GM12878 (cell line): ENCODE measurements around the gene DIP2B.

Source experiments
- BHLHE40 ChIP-seq, 2 experiments: fragments of 450-650 bp in 1 of 2; IDR thresholded peaks; 2 replicates each; pipeline ENCODE4 v1.6.1; 2011 to 2017; ENCODE audit warnings: low read depth in 2 of 2, borderline replicate concordance in 1 of 2, improper control_type of control experiment in 1 of 2, low read length in 1 of 2, mild to moderate bottlenecking in 1 of 2
- CREB1 ChIP-seq: IDR thresholded peaks from 2 replicates; pipeline ENCODE4 v1.6.1; 2012; ENCODE audit warnings: low read depth, mild to moderate bottlenecking, inconsistent platforms
- CTCF ChIP-seq, 3 experiments: IDR thresholded peaks in 2 of 3; conservative IDR thresholded peaks in 1 of 3; 2 replicates each; pipeline ENCODE4 v1.5.1; 2011; ENCODE audit warnings: low read depth in 3 of 3, low read length in 3 of 3, mild to moderate bottlenecking in 3 of 3, control low read depth in 2 of 3, moderate library complexity in 2 of 3, inconsistent platforms in 1 of 3, mixed read lengths in 1 of 3; ENCODE audit not compliant: control insufficient read depth in 2 of 3, insufficient read depth in 1 of 3; ENCODE audit errors: extremely low read depth in 1 of 3
- EED ChIP-seq: sonication (generic); IDR thresholded peaks from 2 replicates; pipeline ENCODE4 v1.6.1; 2016; ENCODE audit warnings: antibody characterized with exemption, low read depth
- EP300 ChIP-seq, 2 experiments: fragments of 150-350 bp in 1 of 2; IDR thresholded peaks; 2 replicates each; pipeline ENCODE4 v1.6.1; 2011 to 2012; ENCODE audit warnings: low read depth in 2 of 2, low read length in 2 of 2, borderline replicate concordance in 1 of 2, improper control_type of control experiment in 1 of 2, inconsistent platforms in 1 of 2; ENCODE audit not compliant: control insufficient read depth in 1 of 2
- EZH2 ChIP-seq: IDR thresholded peaks from 2 replicates; pipeline ENCODE4 v1.6.1; 2012; ENCODE audit warnings: low read depth, mild to moderate bottlenecking, control low read depth, inconsistent platforms, low read length, borderline replicate concordance; ENCODE audit not compliant: control insufficient read depth
- PAX5 ChIP-seq: IDR thresholded peaks from 2 replicates; pipeline ENCODE4 v1.6.1; 2011; ENCODE audit warnings: low read depth, low read length, borderline replicate concordance
- POLR2A ChIP-seq: IDR thresholded peaks from 2 replicates; pipeline ENCODE4 v1.6.1; 2011; ENCODE audit warnings: low read depth, mild to moderate bottlenecking, low read length
- YY1 ChIP-seq: IDR thresholded peaks from 2 replicates; pipeline ENCODE4 v1.6.1; 2011; ENCODE audit warnings: low read depth, mild to moderate bottlenecking, low read length
- TF ChIP-seq, protein P1 (sequence below): IDR thresholded peaks from 2 replicates; pipeline ENCODE4 v1.6.1; 2011; ENCODE audit warnings: borderline replicate concordance, low read depth, mild to moderate bottlenecking, moderate library complexity, mixed read lengths, low read length; ENCODE audit not compliant: insufficient read depth; ENCODE audit errors: extremely low read length

DNA sequence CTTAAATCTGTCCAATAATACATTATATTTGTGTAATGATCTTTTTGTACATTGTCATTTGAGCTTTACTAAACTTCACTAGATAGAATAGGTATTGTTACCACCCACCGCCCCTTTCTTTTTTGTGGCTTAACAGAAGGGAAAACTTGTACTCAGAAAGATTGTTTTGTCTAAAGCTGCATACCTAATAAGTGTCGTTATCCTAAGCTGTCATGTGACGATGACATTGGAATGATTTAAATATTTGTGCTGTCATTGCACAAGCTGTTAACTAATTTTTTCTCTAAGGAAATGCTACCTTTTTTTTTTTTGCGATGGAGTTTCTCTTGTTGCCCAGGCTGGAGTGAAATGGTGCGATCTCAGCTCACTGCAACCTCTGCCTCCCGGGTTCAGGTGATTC, 3.6 kb downstream of the DIP2B start:
- no peak for TF ChIP-seq BHLHE40 (IDR thresholded peaks at IDR 0.05; ENCODE audit: borderline replicate concordance in 1 of 2, low read depth in 2 of 2, low read length in 1 of 2)
- TF ChIP-seq EZH2: no peak
- no peak for TF ChIP-seq EP300 (IDR thresholded peaks at IDR 0.05; ENCODE audit: borderline replicate concordance in 1 of 2, control insufficient read depth in 1 of 2, low read depth in 2 of 2, low read length in 2 of 2)
- TF ChIP-seq, protein P1, sequence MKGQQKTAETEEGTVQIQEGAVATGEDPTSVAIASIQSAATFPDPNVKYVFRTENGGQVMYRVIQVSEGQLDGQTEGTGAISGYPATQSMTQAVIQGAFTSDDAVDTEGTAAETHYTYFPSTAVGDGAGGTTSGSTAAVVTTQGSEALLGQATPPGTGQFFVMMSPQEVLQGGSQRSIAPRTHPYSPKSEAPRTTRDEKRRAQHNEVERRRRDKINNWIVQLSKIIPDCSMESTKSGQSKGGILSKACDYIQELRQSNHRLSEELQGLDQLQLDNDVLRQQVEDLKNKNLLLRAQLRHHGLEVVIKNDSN: no peak
- TF ChIP-seq CREB1: no peak
- TF ChIP-seq EED: no peak
- TF ChIP-seq YY1: no peak
- TF ChIP-seq PAX5: no peak
- no peak for TF ChIP-seq POLR2A
- TF ChIP-seq CTCF (IDR thresholded peaks at IDR 0.05 in 2 of 3, conservative IDR thresholded peaks at IDR 0.05 in 1 of 3; ENCODE audit: control insufficient read depth in 2 of 3, extremely low read depth in 1 of 3, insufficient read depth in 1 of 3, low read depth in 3 of 3, low read length in 3 of 3): no peak
